Endothelial cell (in vitro differentiated cells): Measurements from ENCODE around the gene KRT82. TPM values are rescaled to one million over a fixed set of nuclear protein-coding genes. Genes with fewer than 3 reads are reported as not detected.

Source experiments
- DNase-seq: peaks from one replicate; pipeline ENCODE4 v3.0.0; 2021; ENCODE audit warnings: low spot score
- H3K27ac Mint-ChIP-seq: one replicate; pipeline ENCODE4 v1.8.0; 2021; ENCODE audit warnings: mixed read lengths, inconsistent platforms; ENCODE audit not compliant: unreplicated experiment
- H3K27me3 Mint-ChIP-seq: one replicate; pipeline ENCODE4 v1.8.0; 2021; ENCODE audit warnings: mild to moderate bottlenecking, moderate library complexity, mixed read lengths, inconsistent platforms; ENCODE audit not compliant: unreplicated experiment
- H3K36me3 Mint-ChIP-seq: one replicate; pipeline ENCODE4 v1.8.0; 2021; ENCODE audit warnings: mild to moderate bottlenecking, low read depth, mixed read lengths, inconsistent platforms; ENCODE audit not compliant: unreplicated experiment
- H3K4me1 Mint-ChIP-seq: one replicate; pipeline ENCODE4 v1.8.0; 2021; ENCODE audit warnings: mild to moderate bottlenecking, mixed read lengths, inconsistent platforms; ENCODE audit not compliant: unreplicated experiment
- H3K4me3 Mint-ChIP-seq: one replicate; pipeline ENCODE4 v1.8.0; 2021; ENCODE audit warnings: mild to moderate bottlenecking, mixed read lengths, inconsistent platforms; ENCODE audit not compliant: unreplicated experiment
- H3K9me3 Mint-ChIP-seq: one replicate; pipeline ENCODE4 v1.8.0; 2021; ENCODE audit warnings: mixed read lengths, inconsistent platforms; ENCODE audit not compliant: unreplicated experiment
- total RNA-seq: library from RNA; stranded (reverse); fragmentation: NEBNext Ultra II Directional; extraction: Animal tissue kit (Norgen Biotek cat#: 25700); gene quantifications from one replicate; pipeline ENCODE4 v1.2.1, GENCODE V29; 2021; ENCODE audit not compliant: unreplicated experiment
- TF ChIP-seq, protein P1 (sequence below): fragments of 200-600 bp; sonication (generic); IDR thresholded peaks from one replicate; pipeline ENCODE4 v1.5.0; 2021; ENCODE audit warnings: antibody characterized with exemption; ENCODE audit not compliant: unreplicated experiment

The KRT82 gene
- total RNA-seq, 1 donor from 2014 or later = not detected

DNA sequence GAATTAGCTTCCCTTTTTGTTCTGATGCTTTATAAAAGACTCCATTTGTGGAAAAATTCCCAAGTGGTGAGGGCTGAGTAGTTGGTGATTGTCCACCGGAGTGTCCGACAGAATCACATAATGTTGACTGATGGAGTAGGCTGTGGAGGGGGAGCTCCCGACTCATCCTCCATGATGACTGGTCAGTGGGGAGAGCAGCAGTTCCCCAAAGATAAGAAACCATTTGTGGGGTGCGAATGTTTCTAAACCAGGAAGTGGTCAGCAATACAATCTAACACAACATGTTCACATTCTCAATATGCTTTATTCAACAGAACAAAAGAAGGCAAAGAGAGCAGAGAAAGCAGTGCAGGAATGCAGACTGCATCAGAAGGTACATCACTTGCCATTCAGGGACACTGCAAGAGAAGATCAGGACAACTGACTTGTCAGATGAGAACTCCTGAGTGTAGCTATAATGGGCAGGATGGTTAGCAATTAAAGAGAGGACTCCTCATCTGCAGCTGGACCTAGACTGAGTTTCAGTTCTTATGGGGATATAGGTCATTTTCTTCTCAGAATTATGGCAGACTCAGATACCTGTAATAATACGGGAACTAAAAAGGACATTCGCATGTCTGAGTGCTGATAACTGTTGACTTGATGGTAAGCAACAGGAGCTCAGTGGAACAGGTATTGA, 40.4 kb upstream of the KRT82 start:
- Mint-ChIP-seq H3K36me3 (no peaks in the 10 kb centered on the region), H3K27ac (no peak overlapping the region)

DNA sequence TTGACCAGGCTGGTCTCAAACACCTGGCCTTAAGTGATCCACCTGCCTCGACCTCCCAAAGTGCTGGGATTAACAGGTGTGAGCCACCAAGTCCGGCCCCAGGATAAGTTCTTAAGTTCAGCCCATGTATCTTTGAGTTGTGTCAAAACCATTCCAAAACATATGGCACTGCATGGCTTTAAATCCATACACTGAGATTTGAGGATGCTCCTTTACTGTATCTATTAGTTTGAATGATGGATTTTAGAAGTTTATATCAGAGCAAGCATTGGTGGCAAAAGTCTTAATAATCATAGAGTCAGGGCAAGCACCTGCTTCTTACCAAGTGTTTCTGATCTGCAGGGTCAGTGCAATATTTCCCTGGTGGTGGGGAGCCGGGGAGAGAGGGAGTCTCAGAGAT, 39.7 kb upstream of the KRT82 start:
- Mint-ChIP-seq H3K4me3 (no peak overlapping the region), H3K9me3 (peaks cover 4% of the 10 kb centered on the region), H3K27me3 (peaks cover 3% of the 10 kb centered on the region), H3K36me3 (no peaks in the 10 kb centered on the region), H3K27ac (no peak overlapping the region), H3K4me1 (no peaks in the 10 kb centered on the region)
- no peak for DNase-seq
- TF ChIP-seq, protein P1, sequence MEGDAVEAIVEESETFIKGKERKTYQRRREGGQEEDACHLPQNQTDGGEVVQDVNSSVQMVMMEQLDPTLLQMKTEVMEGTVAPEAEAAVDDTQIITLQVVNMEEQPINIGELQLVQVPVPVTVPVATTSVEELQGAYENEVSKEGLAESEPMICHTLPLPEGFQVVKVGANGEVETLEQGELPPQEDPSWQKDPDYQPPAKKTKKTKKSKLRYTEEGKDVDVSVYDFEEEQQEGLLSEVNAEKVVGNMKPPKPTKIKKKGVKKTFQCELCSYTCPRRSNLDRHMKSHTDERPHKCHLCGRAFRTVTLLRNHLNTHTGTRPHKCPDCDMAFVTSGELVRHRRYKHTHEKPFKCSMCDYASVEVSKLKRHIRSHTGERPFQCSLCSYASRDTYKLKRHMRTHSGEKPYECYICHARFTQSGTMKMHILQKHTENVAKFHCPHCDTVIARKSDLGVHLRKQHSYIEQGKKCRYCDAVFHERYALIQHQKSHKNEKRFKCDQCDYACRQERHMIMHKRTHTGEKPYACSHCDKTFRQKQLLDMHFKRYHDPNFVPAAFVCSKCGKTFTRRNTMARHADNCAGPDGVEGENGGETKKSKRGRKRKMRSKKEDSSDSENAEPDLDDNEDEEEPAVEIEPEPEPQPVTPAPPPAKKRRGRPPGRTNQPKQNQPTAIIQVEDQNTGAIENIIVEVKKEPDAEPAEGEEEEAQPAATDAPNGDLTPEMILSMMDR = no peak

More for the DNA sequence above, 40.4 kb upstream of the KRT82 start:
- TF ChIP-seq, protein P1 = no peak
- DNase-seq = no peak
- H3K27me3 Mint-ChIP-seq = peaks cover 3% of the 10 kb centered on the region
- peaks cover 4% of the 10 kb centered on the region for H3K9me3 Mint-ChIP-seq
- no peaks in the 10 kb centered on the region for H3K4me1 Mint-ChIP-seq
- peak overlapping the region; percentile 19 for H3K4me3 Mint-ChIP-seq

DNA sequence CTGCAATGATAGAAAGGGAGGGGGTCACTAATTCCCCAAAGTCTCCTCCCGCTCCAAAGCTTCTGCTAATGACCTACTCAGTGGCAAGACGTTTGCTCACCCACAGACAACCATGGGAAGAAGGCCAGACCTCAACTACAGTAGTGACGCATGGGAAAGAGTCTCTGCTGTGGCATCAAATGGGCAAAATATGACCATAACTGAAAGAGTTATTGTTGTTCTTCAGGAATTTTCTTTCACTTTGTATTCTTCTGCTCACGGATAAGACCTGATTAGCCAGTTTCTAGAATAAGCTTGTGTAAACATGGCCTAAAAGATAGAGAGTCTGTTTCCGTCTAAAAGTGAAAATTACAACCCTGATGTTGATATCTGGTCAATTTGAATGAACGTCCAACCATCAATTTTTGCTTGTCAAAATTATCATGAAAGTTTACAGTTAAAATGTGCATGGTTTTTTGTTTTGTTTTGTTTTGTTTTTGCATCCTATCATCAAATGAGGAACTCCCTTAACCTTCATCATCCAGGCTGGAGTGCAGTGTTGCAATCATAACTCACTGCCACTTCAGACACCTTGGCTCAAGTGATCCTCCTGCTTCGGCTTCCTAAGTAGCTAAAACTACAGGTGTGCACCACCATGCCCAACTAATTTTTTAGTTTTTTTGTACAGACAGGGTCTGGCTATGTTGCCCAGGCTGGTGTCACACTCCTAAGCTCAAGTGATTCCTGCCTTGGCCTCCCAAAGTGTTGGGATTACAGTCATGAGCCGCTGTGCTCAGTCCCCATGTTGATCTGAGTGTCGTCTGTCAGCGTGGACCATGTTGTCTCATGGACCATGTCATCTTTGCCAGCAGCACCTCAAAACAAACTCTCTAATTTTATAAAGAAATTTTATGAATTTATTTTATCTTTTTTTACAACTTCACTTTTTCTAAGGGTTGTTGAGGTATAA, 38.8 kb upstream of the KRT82 start:
- DNase-seq = no peak
- H3K4me3 Mint-ChIP-seq = no peak overlapping the region
- H3K36me3 Mint-ChIP-seq = no peaks in the 10 kb centered on the region
- peaks cover 4% of the 10 kb centered on the region for H3K9me3 Mint-ChIP-seq
- no peaks in the 10 kb centered on the region for H3K4me1 Mint-ChIP-seq
- TF ChIP-seq, protein P1 = no peak
- H3K27ac Mint-ChIP-seq = no peak overlapping the region
- peaks cover 3% of the 10 kb centered on the region for H3K27me3 Mint-ChIP-seq

DNA sequence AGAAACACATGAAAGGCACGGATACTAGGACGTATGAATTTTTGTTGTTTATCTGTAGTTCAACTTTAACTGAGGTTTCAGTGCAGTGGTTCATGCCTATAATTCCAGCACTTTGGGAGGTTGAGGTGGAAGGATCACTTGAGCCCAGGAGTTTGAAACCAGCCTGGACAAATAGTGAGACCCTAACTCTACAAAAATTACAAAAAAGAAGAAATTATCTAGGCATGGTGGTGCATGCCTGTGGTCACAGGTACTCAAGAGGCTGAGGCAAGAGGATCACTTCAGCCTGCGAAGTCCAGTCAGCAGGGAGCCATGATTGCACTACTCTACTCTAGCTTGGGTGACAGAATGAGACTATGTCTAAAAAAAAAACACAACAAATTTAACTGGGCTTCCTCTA, 37.8 kb upstream of the KRT82 start:
- H3K9me3 Mint-ChIP-seq = peaks cover 4% of the 10 kb centered on the region
- DNase-seq = no peak
- TF ChIP-seq, protein P1 = no peak
- peaks cover 1% of the 10 kb centered on the region for H3K27me3 Mint-ChIP-seq
- H3K4me3 Mint-ChIP-seq = no peak overlapping the region
- no peaks in the 10 kb centered on the region for H3K4me1 Mint-ChIP-seq
- H3K36me3 Mint-ChIP-seq = no peaks in the 10 kb centered on the region
- H3K27ac Mint-ChIP-seq = no peak overlapping the region
